ENCODE data around the gene FBL. TPM values are rescaled to one million over a fixed set of nuclear protein-coding genes. Genes with fewer than 3 reads are reported as not detected.

The FBL gene
- total and polyA plus RNA-seq, 2 of the 8 experiments (the other 6 are each of a cell fraction or from before 2014, with no cell fraction given), result 790 to 1,361 TPM

DNA sequence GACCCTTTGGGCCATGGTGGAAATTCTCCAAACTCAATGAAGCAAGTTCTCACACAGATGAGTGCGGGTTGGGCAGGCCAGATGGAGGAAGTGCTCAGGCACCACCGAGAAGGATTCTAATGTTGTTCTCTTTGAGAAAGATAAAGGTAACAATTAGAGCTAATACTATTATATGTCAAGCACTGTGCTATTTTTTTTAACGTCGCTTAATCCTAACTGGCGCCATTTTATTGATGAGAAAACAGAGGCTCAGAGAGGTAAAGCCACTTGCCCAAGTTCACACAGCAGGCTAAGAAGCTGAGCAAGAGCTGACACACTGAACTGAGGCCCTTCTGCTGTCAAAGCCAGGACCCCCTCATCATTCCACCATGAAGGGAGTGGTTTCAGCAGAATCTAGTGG is 1.0 kb downstream of the FBL start:
- Histone ChIP-seq H3K79me2 (ENCODE audit: control insufficient read depth in 1 of 2, insufficient read depth in 2 of 2, low read length in 2 of 2) (peaks cover 41 to 59% of the 10 kb centered on the region in 2 experiments), H3K79me1 (ENCODE audit: low read depth, low read length) (peaks cover 8% of the 10 kb centered on the region), H3K9me3 (ENCODE audit: insufficient read depth in 2 of 2, low read depth in 1 of 2, low read length in 1 of 2) (no peaks in the 10 kb centered on the region), H3K36me3 (ENCODE audit: control insufficient read depth in 2 of 4, insufficient read depth in 4 of 4, low read length in 3 of 4) (peaks cover 0 to 11% (median 2%) of the 10 kb centered on the region in 4 experiments; a peak in 3 of 8 replicates), H3K23me2 (ENCODE audit: low read depth, low read length) (peaks cover 12% of the 10 kb centered on the region), H3K14ac (ENCODE audit: insufficient read length) (no peak overlapping the region), H3K4me3 (ENCODE audit: extremely low read depth in 1 of 4, insufficient read depth in 2 of 4, low read depth in 3 of 4, low read length in 4 of 4) (peak overlapping the region; percentile 91 to 99 (median 96)), H3K27me3 (replicated peaks in 1 of 4; ENCODE audit: control insufficient read depth in 3 of 4, extremely low read depth in 1 of 4, insufficient read depth in 3 of 4, low read length in 3 of 4) (no peaks in the 10 kb centered on the region), H3K4me2 (ENCODE audit: insufficient read depth in 1 of 2, low read depth in 2 of 2, low read length in 2 of 2) (peak overlapping the region; percentile 71 to 96), H4K8ac (ENCODE audit: extremely low read depth, insufficient read depth, low read length) (no peak overlapping the region), H3K18ac (ENCODE audit: extremely low read depth, low read length) (no peak overlapping the region), H2BK20ac (ENCODE audit: low read length) (no peak overlapping the region), H2BK5ac (ENCODE audit: low read depth, low read length) (0 out of 2 replicates have a peak overlapping the region, but pooled peaks have one; percentile 86), H3K56ac (replicated peaks; ENCODE audit: insufficient read length, low read depth, low read length) (no peak overlapping the region), H2BK12ac (ENCODE audit: low read depth, low read length) (no peak overlapping the region), H4K91ac (replicated peaks; ENCODE audit: insufficient read length, low read length) (no peak overlapping the region), H3K4ac (replicated peaks; ENCODE audit: insufficient read length, low read depth, low read length) (no peak overlapping the region), H3K23ac (ENCODE audit: insufficient read length) (no peak overlapping the region), H2AFZ (ENCODE audit: low read length) (no peak overlapping the region), H3K4me1 (replicated peaks in 1 of 4; ENCODE audit: control insufficient read depth in 3 of 4, insufficient read depth in 4 of 4, low read length in 3 of 4) (peaks cover 7 to 28% (median 18%) of the 10 kb centered on the region in 4 experiments), H3K27ac (ENCODE audit: low read depth, low read length) (no peak overlapping the region), H4K5ac (ENCODE audit: insufficient read length, low read depth, low read length) (no peak overlapping the region), H2BK120ac (replicated peaks; ENCODE audit: low read depth, low read length) (no peak overlapping the region), H2BK15ac (ENCODE audit: low read length) (no peak overlapping the region; the same call in 1 of the 2 replicates), H3K9ac (replicated peaks in 1 of 4; ENCODE audit: extremely low read depth in 1 of 4, low read depth in 3 of 4, low read length in 3 of 4) (peak overlapping the region in 3 of 4 experiments; percentile 74 to 95 (median 78); a peak in 5 of 7 replicates), H4K20me1 (replicated peaks in 1 of 2; ENCODE audit: control insufficient read depth in 1 of 2, insufficient read depth in 2 of 2, low read length in 2 of 2) (peaks cover 19 to 21% of the 10 kb centered on the region in 2 experiments), H2AK5ac (ENCODE audit: low read depth, low read length) (no peak overlapping the region)
- ChIA-PET CTCF (ENCODE audit: partially characterized antibody) (interaction anchor here (0.6 to 6.4 kb wide), 17 partner anchors 9 to 831 kb away, joined by 3 to 43 read pairs (median 11); partner anchors contain the start of gene DYRK1B), POLR2A (ENCODE audit: partially characterized antibody) (interaction anchor here (1.0 to 4.8 kb wide), 5 partner anchors 12 to 125 kb away, joined by 3 to 31 read pairs (median 10); partner anchors contain the start of genes DYRK1B and PSMC4)
- no peak for FAIRE-seq
- DNase-seq (ENCODE audit: low read depth in 1 of 2, low spot score in 2 of 2), result no peak
- WGBS, 2 experiments (ENCODE audit: extremely low coverage in 1 of 2, insufficient coverage in 1 of 2, insufficient read length in 1 of 2, insufficient replicate concordance in 2 of 2, low coverage in 1 of 2, low lambda C conversion rate in 2 of 2, missing lambda C conversion rate in 1 of 2), result 21% methylated on average over 5 of the region's 5 CpGs; no CpG with 5 or more reads in 1 of the 2 experiments
- TF ChIP-seq POLR2AphosphoS5 (IDR thresholded peaks at IDR 0.05; ENCODE audit: low read depth, low read length) (no peak), JUN (IDR thresholded peaks at IDR 0.05; ENCODE audit: low read depth, low read length) (no peak), KDM1A (IDR thresholded peaks at IDR 0.05; ENCODE audit: borderline replicate concordance, low read length) (0 out of 2 replicates have a peak, but pooled peaks have one; percentile 27), SIN3A (conservative IDR thresholded peaks at IDR 0.05 in 1 of 2, IDR thresholded peaks at IDR 0.05 in 1 of 2; ENCODE audit: low read depth in 1 of 2, low read length in 2 of 2) (0 out of 4 replicates have a peak, but pooled peaks of 1 of the 2 experiments have one; percentile 14)
